Measurements from ENCODE around the gene LIX1L.
A peak's percentile ranks its signal among the peaks of the same experiment; 100 is the strongest.

Gene LIX1L

GRCh38 chr1:145963265-145964019, 5.6 kb upstream of the LIX1L start:
- DNase-seq (ENCODE audit: low spot score): peak; percentile 43

- DNase-seq (ENCODE audit: low spot score): peak; percentile 77
Measured at GRCh38 chr1:145962157-145963102, 4.6 kb upstream of the LIX1L start.

GRCh38 chr1:145961425-145962156, 3.8 kb upstream of the LIX1L start:
- peak; percentile 54 for DNase-seq (ENCODE audit: low spot score)

GRCh38 chr1:145961109-145961424, 3.2 kb upstream of the LIX1L start:
- DNase-seq (ENCODE audit: low spot score): no peak

GRCh38 chr1:145960468-145961108, 2.8 kb upstream of the LIX1L start:
- peak; percentile 50 for DNase-seq (ENCODE audit: low spot score)

GRCh38 chr1:145959957-145960467, 2.2 kb upstream of the LIX1L start:
- no peak for DNase-seq (ENCODE audit: low spot score)

GRCh38 chr1:145959333-145959732, 1.5 kb upstream of the LIX1L start:
- peak; percentile 32 for DNase-seq (ENCODE audit: low spot score)

GRCh38 chr1:145958734-145959133, 917 bp upstream of the LIX1L start:
- DNase-seq (ENCODE audit: low spot score): no peak

- peak; percentile 55 for DNase-seq (ENCODE audit: low spot score)
Measured at GRCh38 chr1:145956781-145957442, 905 bp downstream of the LIX1L start.

GRCh38 chr1:145956361-145956760, 1.5 kb downstream of the LIX1L start:
- DNase-seq (ENCODE audit: low spot score): no peak

GRCh38 chr1:145955436-145955835, 2.4 kb downstream of the LIX1L start:
- peak; percentile 37 for DNase-seq (ENCODE audit: low spot score)

- DNase-seq (ENCODE audit: low spot score): no peak
Measured at GRCh38 chr1:145953861-145954260, 4.0 kb downstream of the LIX1L start.

- DNase-seq (ENCODE audit: low spot score): no peak
Measured at GRCh38 chr1:145952903-145953302, 4.9 kb downstream of the LIX1L start.

- no peak for DNase-seq (ENCODE audit: low spot score)
Measured at GRCh38 chr1:145951526-145951925, 6.3 kb downstream of the LIX1L start.

- DNase-seq (ENCODE audit: low spot score): no peak
Measured at GRCh38 chr1:145949219-145949618, 8.6 kb downstream of the LIX1L start.

- no peak for DNase-seq (ENCODE audit: low spot score)
Measured at GRCh38 chr1:145947551-145947950, 10.3 kb downstream of the LIX1L start.

- DNase-seq (ENCODE audit: low spot score): no peak
Measured at GRCh38 chr1:145946477-145946986, 11.3 kb downstream of the LIX1L start.

- no peak for DNase-seq (ENCODE audit: low spot score)
Measured at GRCh38 chr1:145944532-145944931, 13.3 kb downstream of the LIX1L start.

GRCh38 chr1:145942871-145943270, 14.9 kb downstream of the LIX1L start:
- DNase-seq (ENCODE audit: low spot score): no peak

GRCh38 chr1:145942405-145942804, 15.4 kb downstream of the LIX1L start:
- DNase-seq (ENCODE audit: low spot score): no peak

GRCh38 chr1:145937436-145937835, 20.4 kb downstream of the LIX1L start:
- no peak for DNase-seq (ENCODE audit: low spot score)
